Stimulated activated CD8-positive, alpha-beta memory T cell treated with anti-CD3 and anti-CD28 coated beads, Interleukin-7, amount 100 ng/mL, for 24 hours (primary cell): Measurements from ENCODE around the gene FZD7.

ENCODE experiments used
- DNase-seq: peaks from one replicate; pipeline ENCODE4 v3.0.0-alpha.2; 2020; ENCODE audit warnings: low read depth

The FZD7 gene

DNA sequence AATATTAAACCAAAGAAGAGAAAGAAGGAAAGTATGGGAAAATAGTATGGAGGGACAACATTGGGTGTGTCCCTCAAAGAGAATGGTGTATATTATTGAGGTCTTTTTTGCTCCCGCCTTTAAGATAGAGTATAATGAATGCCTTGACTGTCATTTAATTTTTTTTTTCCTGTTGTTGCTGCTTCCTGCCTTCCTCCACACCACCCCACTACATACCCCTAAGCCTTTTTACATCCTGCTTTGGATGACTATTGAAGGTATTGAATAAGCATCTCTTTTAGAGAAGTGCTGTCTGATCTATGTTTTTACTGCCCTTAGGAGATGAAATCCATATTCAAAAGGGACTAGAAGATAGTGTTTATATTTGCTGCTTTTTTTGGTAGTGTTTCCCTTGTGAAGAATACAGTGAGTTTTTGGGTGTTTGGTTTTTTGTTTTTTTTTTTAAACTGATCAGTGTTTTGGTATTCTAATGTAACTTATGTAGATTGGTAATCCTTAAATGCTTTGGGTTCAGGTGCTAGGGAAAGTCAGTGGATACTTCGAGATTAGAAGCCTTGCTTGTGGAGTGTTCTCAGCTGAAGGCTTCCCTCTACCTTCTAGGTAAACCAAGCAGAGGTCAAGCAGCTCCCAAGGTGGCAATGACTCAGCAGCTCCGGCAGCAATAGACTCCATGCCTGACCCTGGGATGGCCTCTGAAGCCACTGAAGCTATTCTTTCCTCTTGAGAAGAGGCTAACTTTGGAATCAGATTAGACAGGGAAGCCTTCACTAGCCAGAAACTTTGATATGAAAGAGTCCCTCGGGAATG is 5.0 kb downstream of the FZD7 start:
- no peak for DNase-seq

DNA sequence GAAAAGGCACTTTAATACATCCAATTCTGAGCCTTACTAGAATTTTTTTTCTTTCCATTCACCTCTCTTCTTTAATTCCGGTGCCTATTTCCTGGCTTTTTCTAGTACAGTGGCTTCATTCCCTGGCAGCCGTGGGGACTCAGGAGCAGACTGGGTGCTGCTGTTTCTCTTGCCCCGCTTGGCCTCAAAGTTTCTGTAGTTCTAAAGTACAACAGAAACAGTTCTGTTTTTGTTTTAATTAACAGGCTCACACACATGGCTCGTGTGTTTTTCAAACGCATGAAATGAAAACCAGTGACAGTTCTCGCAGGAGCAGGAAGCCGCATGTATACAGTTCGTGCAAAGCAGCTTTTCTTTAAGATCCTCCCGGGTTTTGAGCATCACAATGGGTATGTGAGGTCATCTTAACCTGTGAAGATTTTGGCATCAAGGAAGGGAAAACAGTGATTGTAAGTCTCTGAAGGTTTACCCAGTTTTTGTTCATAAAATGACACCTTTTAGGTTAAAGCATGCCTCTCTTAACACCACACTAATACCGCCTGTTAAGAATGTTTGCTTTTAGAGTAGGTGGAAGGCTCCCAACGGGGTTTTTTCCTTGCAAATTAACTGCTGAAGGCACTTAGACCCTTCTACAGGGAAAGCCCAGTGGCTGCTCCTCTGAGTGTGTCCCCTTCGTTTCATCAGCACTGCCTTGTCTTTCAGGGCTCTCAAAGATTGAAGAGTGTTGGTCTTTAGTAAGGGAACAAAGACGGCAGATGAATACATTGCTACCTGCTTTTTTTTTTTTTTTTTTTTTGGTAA is 5.8 kb downstream of the FZD7 start:
- DNase-seq = no peak

DNA sequence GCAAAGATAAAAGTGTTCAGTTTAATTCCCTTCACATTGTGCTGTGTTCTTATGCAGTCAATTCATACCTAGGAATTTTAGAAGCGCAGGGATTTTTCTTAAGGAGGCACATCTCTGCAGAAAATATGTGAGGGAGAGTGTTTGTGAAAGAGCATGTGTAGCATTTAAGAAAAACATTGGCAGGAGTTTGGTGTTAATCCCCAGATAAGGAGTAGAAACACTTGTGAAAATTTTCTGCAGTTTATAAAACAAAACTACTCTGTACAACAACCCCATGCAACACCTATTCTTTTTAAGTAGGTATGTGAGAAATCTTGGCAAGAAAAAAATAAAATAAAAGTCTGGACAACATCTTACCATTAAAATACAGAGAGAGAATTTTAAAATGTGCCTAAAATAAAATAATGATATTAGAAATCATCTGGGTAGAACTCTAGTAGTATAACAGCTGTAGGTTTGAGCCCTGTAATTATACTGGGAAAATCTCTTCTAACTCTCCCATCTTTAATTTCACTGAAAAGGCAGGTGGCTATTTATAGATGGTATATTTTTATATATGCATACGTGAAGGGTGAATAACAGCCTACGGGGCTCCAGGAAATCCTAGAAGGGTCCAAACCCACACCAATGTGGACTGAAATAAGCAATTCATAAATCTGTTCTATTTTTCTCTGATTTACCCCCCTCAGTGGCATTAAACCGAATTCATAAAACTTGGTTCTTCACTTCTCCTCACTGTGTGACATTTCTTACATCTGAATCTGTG is 6.6 kb downstream of the FZD7 start:
- DNase-seq = no peak

DNA sequence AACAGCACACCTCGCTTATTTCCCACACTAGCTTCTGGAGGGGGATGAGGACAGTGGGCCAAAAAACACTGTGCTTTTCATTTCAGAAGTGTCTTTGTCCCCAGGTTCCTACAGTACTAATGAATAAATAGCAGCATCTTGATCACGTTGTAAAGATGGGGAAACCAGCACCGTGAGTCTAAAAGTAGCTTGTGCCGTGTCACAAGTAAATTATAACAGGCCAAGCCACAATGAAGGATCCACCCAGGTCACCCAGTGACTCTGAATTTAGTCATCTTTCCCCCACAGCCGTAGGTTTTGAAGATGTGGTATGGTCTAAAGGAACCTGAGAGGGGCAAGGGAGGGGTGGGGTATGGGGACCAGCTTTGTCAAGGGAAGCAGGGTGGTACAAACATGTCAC is 8.8 kb downstream of the FZD7 start:
- no peak for DNase-seq

DNA sequence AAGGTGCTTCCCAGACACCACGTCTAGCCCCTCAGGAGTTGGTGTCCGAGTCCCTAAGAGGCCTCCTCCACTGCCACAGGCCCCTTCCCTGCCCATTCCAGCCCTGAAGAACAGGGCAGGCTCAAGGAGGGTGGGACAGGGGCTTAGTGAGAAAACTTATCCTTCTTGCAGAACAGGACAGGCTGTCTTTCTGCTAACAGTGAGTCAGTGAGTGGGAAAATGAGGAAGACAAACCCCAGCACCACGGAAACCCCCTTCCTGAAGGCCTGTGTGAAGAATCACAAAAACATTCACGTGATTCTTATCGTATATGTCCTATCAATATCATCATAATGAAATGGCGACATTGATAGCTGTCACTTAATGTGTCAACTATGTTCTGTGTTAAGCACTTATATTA is 9.8 kb downstream of the FZD7 start:
- DNase-seq = no peak

DNA sequence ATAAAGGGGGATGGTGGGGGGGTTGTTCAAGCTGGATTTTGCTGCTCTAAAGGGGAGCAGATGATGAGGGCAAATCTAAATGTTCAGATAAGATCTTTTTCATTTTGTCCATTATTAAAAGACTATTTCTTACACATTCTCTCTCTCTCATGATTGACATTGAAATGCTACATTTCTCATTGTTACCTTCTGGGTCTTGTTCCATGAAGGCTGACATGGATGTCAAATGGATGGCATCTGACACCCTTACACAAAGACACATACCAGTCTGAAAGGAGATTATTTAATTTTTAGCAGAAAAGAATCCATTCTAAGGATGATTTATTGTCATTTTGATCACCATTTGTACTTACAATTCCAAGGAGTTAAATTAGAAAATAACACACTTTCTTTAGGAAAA is 11.1 kb downstream of the FZD7 start:
- DNase-seq = no peak

DNA sequence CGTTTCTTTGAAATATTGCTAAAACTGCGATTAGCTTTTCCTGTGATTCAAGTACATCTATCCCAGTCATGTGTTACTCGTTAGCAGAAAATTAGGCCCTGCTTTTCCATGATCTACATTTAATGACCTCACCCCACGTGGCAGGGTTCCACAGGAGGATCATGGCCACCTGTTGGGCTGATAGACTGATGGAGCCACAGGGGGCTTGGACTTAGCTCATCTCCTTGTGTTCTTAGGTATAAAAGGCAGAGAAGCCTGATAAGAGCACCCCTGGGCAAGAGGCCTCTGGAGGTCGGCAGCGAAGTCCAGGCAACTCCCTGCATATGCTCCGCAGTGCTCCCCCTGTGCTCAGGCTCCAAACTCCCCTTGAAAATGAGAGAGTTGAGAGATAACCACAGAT is 12.9 kb downstream of the FZD7 start:
- no peak for DNase-seq

DNA sequence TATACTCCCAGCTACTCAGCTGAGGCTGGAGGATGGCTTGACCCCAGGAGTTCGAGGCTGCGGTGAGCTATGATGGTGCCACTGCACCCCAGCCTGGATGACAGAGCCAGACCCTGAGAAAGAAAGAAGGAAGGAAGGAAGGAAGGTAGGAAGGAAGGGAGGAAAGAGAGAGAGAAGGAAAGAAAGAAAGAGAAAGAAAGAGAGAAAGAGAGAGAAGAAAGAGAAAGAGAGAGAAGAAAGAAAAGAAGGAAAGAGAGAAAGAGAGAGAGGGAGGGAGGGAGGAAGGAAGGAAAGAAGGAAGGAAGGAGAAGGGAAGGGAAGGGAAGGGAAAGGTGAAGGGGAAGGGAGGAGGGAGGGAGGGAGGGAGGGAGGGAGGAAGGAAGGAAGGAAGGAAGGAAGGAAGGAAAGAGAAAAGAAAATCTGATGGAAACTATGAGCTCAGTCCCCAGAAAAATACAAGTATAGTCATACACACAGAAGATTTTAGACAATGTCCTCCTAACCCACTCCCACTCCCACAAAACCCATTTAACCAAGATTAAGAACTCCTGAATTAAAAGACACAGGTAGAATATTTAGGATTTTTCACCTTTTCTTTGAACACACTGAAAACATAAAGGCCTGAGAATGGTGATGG is 15.6 kb downstream of the FZD7 start:
- no peak for DNase-seq

DNA sequence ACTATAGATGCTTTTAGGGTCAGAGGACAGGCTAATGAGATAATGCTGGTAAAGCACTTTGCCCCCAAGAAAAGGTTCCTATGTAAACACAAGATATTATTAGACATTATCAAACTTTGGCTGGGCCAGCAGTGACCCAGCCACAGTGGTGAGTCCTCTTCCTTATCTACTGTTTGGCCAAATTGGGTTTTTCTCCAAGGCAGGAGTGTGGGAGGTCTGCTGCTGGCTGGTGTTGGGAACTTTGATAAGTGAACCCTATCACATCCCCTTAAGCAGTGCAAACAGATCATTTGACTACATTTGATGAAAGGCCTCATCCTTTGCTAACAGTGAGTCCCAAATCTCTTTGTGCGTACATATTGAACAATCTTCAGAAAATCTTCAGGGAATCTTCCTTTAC is 16.2 kb downstream of the FZD7 start:
- DNase-seq = no peak

DNA sequence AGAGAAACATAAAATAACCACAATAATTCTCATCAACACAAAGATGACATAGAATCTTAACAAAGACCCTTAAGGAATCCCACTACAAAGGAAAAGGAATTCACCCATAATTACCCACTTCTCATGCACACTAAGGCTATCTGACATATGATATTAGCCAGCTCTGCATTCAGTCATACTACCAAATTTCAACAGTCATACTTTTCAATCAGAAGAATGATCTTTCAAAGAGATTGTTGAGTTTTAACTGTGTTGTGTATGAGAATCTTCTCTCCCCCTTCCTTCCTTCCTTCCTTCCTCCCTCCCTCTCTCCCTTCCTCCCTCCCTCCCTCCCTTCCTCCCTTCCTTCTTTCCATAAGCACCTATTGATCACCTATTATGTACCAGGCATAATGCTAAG is 17.0 kb downstream of the FZD7 start:
- no peak for DNase-seq

DNA sequence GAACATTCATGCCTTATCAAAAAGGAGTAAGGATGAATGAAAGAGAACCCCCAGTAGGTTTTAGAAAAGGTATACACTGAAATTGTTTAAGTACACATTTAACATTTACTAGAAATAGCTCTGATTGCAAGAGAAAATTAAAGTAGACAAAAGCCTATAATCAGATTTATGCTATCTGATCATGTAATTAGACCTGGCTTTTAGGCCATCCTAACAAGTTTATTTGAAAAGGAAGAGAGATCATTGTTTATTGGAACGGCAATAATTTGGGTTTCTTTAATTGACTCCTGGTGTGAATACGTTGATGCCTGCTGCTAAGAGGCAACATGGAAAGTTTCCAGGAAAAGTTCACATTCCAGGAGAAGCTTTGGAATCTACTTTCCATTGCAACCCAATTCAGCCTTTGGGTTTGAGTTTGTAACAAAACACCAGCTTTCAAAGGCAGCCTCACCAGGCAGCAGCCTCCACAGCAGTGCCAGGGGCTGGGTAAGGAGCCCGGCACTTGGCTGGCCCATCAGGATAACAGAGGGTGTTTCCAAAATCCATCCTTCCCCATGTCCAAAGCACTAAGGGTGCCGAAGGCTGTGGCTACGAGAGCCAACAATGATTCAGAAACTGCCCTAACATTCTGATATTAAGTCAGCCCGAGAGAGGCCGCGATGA is 18.0 kb downstream of the FZD7 start:
- no peak for DNase-seq

DNA sequence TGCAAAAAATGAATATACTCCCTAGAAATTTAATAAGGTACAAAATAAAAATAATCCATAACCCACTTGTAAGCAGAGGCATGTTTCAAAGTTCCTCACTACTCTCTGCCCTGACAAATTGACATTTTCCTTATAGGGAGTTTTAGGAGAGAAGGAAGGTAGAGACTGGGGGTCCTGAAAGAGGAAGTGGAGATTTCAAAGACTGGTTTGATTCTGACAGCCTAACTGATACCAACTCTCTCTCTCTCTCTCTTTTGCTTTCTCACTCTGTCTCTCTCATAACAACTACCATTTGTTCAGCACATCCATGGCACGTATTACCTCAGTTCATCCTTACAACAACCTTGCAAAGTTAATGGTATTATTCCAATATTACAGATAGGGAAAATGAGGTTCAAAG is 18.6 kb downstream of the FZD7 start:
- no peak for DNase-seq

DNA sequence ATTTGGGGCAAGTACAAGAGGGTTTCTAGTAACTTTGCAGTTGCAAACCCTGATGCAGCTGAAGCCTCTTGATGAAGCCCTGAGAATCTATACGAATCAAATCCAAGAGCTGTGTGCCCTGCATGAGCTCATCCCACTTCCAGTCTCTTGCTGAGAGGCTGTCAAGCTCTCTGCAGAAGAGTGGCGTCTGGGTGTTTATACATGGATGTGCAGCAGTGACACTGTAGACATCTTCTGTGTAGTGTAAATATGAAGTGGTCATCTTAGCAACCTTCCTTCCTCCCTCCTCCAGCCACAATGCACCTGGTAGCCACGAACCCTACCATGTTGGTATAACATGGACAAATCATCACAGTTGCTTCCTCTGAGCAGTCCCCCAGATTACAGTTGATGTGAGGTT is 21.0 kb downstream of the FZD7 start:
- no peak for DNase-seq

DNA sequence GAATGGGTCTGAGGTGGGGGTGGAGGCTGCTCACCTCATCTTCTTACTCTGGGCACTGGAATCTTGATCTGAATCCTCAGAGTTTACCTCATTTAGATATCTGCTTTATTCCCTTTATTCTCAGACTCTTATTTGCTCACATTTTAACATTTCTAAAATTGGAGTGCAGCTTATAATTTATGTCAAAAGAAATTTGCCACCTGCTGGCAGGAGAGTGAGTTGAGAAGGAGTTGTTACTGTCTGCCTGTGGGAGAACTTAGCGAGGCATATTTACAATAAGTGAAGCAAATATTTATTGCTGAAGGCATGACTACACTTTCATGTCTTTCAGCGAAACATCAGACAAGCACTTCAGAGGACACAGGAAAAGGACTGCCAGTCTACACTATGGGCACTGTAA is 23.0 kb downstream of the FZD7 start:
- DNase-seq = no peak

DNA sequence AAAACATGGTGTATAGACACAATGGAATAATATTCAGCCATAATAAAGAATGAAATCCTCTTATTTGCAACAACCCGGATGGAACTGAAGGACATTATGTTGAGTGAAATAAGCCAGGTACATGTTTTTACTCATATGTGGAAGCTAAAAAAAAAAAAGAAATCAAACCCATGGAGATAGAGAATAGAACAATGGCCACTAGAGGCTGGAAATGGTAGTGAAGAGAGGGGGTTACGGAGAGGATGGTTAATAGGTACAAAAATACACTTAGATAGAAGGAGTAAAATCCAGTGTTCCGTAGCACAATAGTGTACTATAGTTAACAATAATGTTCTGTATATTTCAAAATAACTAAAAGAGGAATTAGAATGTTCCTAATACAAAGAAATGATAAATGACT is 26.6 kb downstream of the FZD7 start:
- DNase-seq = no peak

DNA sequence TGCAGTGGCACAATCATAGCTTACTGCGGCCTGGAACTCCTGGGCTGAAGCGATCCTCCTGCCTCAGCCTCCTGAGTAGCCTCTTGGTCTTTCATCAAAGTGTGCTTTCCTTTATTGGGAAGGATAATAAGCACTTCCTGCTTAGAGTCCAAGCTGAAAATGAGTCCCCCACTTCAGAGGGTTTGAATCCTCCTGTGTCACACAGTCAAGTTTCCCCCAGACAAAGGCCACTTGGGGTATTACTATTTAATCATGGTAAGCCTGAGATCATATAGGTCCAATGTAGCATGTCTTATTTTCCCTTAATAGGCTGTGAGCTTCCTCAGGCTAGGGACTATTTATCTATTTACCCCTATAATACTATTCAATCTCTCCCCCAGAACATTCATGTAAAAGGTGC is 28.0 kb downstream of the FZD7 start:
- DNase-seq = no peak

DNA sequence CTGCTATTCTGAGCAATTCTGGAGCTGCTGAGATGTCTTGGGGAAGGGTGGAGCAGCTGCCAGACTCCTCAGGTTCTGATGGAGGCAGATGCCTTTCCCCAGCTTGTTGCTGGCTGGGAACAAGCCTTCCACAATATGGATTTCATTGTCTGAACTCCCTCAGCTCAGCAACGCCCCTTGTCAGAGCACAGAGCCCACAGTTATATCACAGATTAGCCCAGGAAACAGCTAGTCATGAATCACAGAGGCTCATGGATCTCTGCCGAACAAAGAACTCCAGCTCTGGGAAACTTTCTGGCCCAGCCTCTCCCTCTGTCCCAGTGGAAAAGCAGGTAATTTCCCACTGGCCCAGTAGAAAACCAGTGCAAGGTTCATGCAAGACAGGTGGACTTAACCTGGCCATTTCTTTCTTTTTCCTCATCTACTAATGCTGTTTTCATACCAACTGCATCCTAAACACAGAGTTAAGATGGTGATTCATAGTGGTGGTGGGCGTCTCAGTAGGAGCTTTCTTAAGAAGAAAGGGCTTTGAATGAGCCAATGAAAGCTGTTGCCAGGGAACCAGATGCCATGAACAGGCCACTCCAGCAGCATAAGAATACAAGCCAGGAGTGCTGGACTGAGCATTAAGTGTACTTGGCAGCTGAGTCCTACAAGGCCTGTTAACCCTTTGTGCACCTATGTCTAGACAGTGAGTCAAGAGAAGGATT is 30.7 kb downstream of the FZD7 start:
- no peak for DNase-seq

DNA sequence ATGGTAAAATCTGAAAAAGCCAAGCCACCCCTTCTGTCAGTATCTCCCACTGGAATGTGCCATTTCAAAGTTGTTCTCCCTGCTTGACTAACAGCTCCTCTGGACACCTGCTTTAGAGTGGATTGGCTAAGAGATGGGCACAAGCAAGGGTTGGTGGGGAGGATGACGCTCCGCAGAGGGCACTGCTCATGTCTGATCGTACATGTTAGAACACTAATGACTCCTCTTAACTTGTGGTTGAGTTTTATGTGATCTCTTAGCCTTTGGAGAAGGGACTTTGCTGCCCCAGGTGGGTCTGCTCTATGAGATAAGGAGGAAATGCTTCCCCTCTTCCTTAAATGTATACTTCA is 31.2 kb downstream of the FZD7 start:
- DNase-seq = no peak

DNA sequence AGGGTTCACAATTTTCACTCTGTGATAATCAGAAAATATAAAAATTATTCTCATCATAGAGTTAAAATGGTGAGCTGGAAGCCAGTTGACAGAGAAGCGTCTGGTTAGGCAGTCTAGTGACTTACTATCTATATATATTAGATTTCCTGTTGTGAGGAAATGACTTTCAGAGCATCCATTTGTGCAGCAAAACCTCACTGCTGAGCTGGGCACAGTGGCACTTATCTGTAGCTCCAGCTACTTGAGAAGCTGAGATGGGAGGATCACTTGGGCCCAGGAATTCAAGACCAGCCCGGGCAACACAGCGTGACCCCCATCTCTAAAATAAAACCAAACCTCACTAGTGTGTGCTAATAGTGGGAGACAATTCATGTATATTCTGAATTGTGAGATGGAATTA is 32.2 kb downstream of the FZD7 start:
- DNase-seq = no peak

DNA sequence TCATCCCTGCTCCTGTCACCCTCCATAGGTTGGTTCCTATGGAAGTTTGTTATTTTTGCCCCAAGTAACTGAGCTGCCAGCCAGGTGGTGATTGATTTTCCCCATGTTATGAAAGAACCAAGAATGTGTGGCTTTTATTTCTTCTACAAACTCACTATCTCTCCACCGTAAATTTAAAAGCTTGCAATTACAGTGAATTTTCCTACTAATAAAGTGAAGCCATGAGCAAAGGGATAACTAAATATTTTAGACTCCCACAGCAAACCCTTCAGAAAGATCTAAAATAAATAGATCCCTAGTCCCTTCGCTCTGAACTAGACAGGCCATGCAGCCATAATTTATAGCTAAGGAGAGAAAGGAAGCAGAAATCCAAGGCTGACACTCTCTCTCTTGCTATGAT is 33.2 kb downstream of the FZD7 start:
- DNase-seq = no peak

DNA sequence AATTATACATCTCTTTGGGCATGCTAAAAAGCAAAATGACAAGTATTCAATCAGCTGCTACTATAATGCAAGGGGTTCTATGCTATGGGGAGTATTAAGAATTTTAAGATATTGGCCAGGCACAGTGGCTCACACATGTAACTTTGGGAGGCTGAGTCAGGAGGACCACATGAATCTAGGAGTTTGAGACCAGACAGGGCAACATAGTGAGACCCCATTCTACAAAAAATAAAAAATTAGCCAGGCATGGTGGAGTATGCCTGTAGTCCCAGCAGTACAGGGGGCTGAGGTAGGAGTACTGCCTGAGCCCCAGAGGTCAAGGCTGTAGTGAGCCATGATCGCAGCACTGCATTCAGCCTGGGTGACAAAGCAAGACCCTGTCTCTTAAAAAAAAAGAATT is 33.9 kb downstream of the FZD7 start:
- DNase-seq = no peak
